IPS-18a (cell line): ENCODE data around the gene NOSTRIN.
"Not testable (repeated sequence)": the region's sequence is repeated elsewhere in the genome, so short reads cannot be mapped to it uniquely, and the experiment has no call there.

Experiments used
- H3K27ac ChIP-seq: one replicate; pipeline ENCODE4 v1.5.1; 2013; ENCODE audit warnings: low read length
- H3K27me3 ChIP-seq: one replicate; pipeline ENCODE4 v1.6.1; 2013; ENCODE audit warnings: mild to moderate bottlenecking, low read length; ENCODE audit not compliant: control insufficient read depth, insufficient read depth
- H3K36me3 ChIP-seq: one replicate; pipeline ENCODE4 v1.6.1; 2013; ENCODE audit warnings: low read depth, low read length; ENCODE audit not compliant: control insufficient read depth
- H3K4me1 ChIP-seq: one replicate; pipeline ENCODE4 v1.6.1; 2013; ENCODE audit warnings: low read depth, low read length; ENCODE audit not compliant: control insufficient read depth
- H3K4me3 ChIP-seq: one replicate; pipeline ENCODE4 v1.5.1; 2013; ENCODE audit warnings: low read length
- H3K9ac ChIP-seq: one replicate; pipeline ENCODE4 v1.6.1; 2013; ENCODE audit warnings: mild to moderate bottlenecking, low read length, moderate library complexity
- H3K9me3 ChIP-seq: one replicate; pipeline ENCODE4 v1.6.1; 2013; ENCODE audit warnings: low read depth, low read length; ENCODE audit not compliant: control insufficient read depth

NOSTRIN gene

GRCh38 chr2:168801961-168802858 is at the start of gene NOSTRIN:
NOSTRIN (plus strand) TSS chr2:168802637; CDS start chr2:168802647, 10 bp downstream.
- Histone ChIP-seq H3K27ac (no peak within 1 kb of the TSS), H3K4me1 (peaks cover 28% of the 10 kb centered on the region), H3K4me3 (no peak within 1 kb of the TSS)

GRCh38 chr2:168753765-168754329 is 48.6 kb upstream of the NOSTRIN start:
- H3K27me3 ChIP-seq = no peaks in the 10 kb centered on the region
- H3K36me3 ChIP-seq = no peaks in the 10 kb centered on the region
- no peaks in the 10 kb centered on the region for H3K9me3 ChIP-seq
- no peak overlapping the region for H3K27ac ChIP-seq
- H3K9ac ChIP-seq = no peak overlapping the region
- no peak overlapping the region for H3K4me3 ChIP-seq
- peaks cover 7% of the 10 kb centered on the region for H3K4me1 ChIP-seq

More at GRCh38 chr2:168801961-168802858, at the start of gene NOSTRIN:
- Histone ChIP-seq H3K9me3 (no peaks in the 10 kb centered on the region), H3K36me3 (no peaks in the 10 kb centered on the region), H3K9ac (no peak within 1 kb of the TSS), H3K27me3 (no peaks in the 10 kb centered on the region)

- H3K9me3 ChIP-seq = no peaks in the 10 kb centered on the region
- no peaks in the 10 kb centered on the region for H3K4me1 ChIP-seq
- no peaks in the 10 kb centered on the region for H3K27me3 ChIP-seq
- H3K9ac ChIP-seq = no peak overlapping the region
- no peak overlapping the region for H3K4me3 ChIP-seq
- H3K27ac ChIP-seq = no peak overlapping the region
- H3K36me3 ChIP-seq = no peaks in the 10 kb centered on the region
Measured at GRCh38 chr2:168757223-168757622, 45.2 kb upstream of the NOSTRIN start.

- no peak overlapping the region for H3K4me3 ChIP-seq
- no peaks in the 10 kb centered on the region for H3K27me3 ChIP-seq
- no peak overlapping the region for H3K9ac ChIP-seq
- H3K4me1 ChIP-seq = no peaks in the 10 kb centered on the region
- H3K36me3 ChIP-seq = no peaks in the 10 kb centered on the region
- H3K9me3 ChIP-seq = no peaks in the 10 kb centered on the region
- H3K27ac ChIP-seq = no peak overlapping the region
Measured at GRCh38 chr2:168758970-168759820, 43.2 kb upstream of the NOSTRIN start.

GRCh38 chr2:168765401-168765800 is 37.0 kb upstream of the NOSTRIN start:
- Histone ChIP-seq H3K27ac (no peak overlapping the region), H3K4me3 (no peak overlapping the region), H3K4me1 (no peaks in the 10 kb centered on the region), H3K9me3 (no peaks in the 10 kb centered on the region), H3K27me3 (no peaks in the 10 kb centered on the region), H3K36me3 (no peaks in the 10 kb centered on the region), H3K9ac (no peak overlapping the region)

- no peaks in the 10 kb centered on the region for H3K4me1 ChIP-seq
- no peaks in the 10 kb centered on the region for H3K9me3 ChIP-seq
- no peaks in the 10 kb centered on the region for H3K36me3 ChIP-seq
- no peak overlapping the region for H3K27ac ChIP-seq
- H3K4me3 ChIP-seq = no peak overlapping the region
- H3K27me3 ChIP-seq = no peaks in the 10 kb centered on the region
- no peak overlapping the region for H3K9ac ChIP-seq
Measured at GRCh38 chr2:168766600-168766999, 35.8 kb upstream of the NOSTRIN start.

- H3K9me3 ChIP-seq = no peaks in the 10 kb centered on the region
- no peaks in the 10 kb centered on the region for H3K4me1 ChIP-seq
- H3K27ac ChIP-seq = no peak overlapping the region
- H3K36me3 ChIP-seq = no peaks in the 10 kb centered on the region
- no peak overlapping the region for H3K4me3 ChIP-seq
- no peaks in the 10 kb centered on the region for H3K27me3 ChIP-seq
- no peak overlapping the region for H3K9ac ChIP-seq
Measured at GRCh38 chr2:168767258-168767657, 35.2 kb upstream of the NOSTRIN start.

- H3K27me3 ChIP-seq, H3K4me3 ChIP-seq, H3K36me3 ChIP-seq, H3K27ac ChIP-seq, H3K9me3 ChIP-seq, H3K9ac ChIP-seq, H3K4me1 ChIP-seq: not testable (repeated sequence)
Measured at GRCh38 chr2:168768357-168768756, 34.1 kb upstream of the NOSTRIN start.

GRCh38 chr2:168770796-168771195 is 31.6 kb upstream of the NOSTRIN start:
- H3K9ac ChIP-seq = no peak overlapping the region
- H3K27ac ChIP-seq = no peak overlapping the region
- no peaks in the 10 kb centered on the region for H3K36me3 ChIP-seq
- H3K9me3 ChIP-seq = no peaks in the 10 kb centered on the region
- H3K27me3 ChIP-seq = no peaks in the 10 kb centered on the region
- no peak overlapping the region for H3K4me3 ChIP-seq
- H3K4me1 ChIP-seq = peaks cover 3% of the 10 kb centered on the region

GRCh38 chr2:168772704-168773103 is 29.7 kb upstream of the NOSTRIN start:
- no peak overlapping the region for H3K4me3 ChIP-seq
- no peaks in the 10 kb centered on the region for H3K36me3 ChIP-seq
- no peaks in the 10 kb centered on the region for H3K27me3 ChIP-seq
- H3K9me3 ChIP-seq = no peaks in the 10 kb centered on the region
- H3K27ac ChIP-seq = no peak overlapping the region
- H3K4me1 ChIP-seq = peaks cover 3% of the 10 kb centered on the region
- H3K9ac ChIP-seq = no peak overlapping the region

GRCh38 chr2:168773128-168773527 is 29.3 kb upstream of the NOSTRIN start:
- Histone ChIP-seq H3K4me3 (no peak overlapping the region), H3K27me3 (no peaks in the 10 kb centered on the region), H3K36me3 (no peaks in the 10 kb centered on the region), H3K27ac (no peak overlapping the region), H3K9me3 (no peaks in the 10 kb centered on the region), H3K4me1 (peaks cover 3% of the 10 kb centered on the region), H3K9ac (no peak overlapping the region)
